Trophoblast cell (in vitro differentiated cells and primary cell): Measurements from ENCODE around the gene HMGB4.

Source experiments
- DNase-seq, 2 donors: peaks; one replicate each; pipeline ENCODE4 v3.0.0-alpha.2; 2016
- H2AFZ ChIP-seq: 2 replicates; pipeline ENCODE4 v1.6.1; 2013; ENCODE audit warnings: low read length, moderate library complexity, mild to moderate bottlenecking; ENCODE audit not compliant: insufficient read depth, poor library complexity
- H2AK5ac ChIP-seq: 2 replicates; pipeline ENCODE4 v1.6.1; 2013; ENCODE audit warnings: mild to moderate bottlenecking, low read length
- H2BK120ac ChIP-seq: 2 replicates; pipeline ENCODE4 v1.6.1; 2013; ENCODE audit warnings: low read length, mild to moderate bottlenecking, moderate library complexity; ENCODE audit not compliant: insufficient read depth, poor library complexity
- H2BK12ac ChIP-seq: 2 replicates; pipeline ENCODE4 v1.6.1; 2013; ENCODE audit warnings: mild to moderate bottlenecking, low read length, moderate library complexity
- H2BK5ac ChIP-seq: 2 replicates; pipeline ENCODE4 v1.6.1; 2013; ENCODE audit warnings: low read length, low read depth, moderate library complexity, mild to moderate bottlenecking; ENCODE audit not compliant: poor library complexity
- H3K14ac ChIP-seq: 2 replicates; pipeline ENCODE4 v1.6.1; 2013; ENCODE audit warnings: mild to moderate bottlenecking, low read length
- H3K18ac ChIP-seq: 2 replicates; pipeline ENCODE4 v1.6.1; 2013; ENCODE audit warnings: mild to moderate bottlenecking, low read length
- H3K23ac ChIP-seq: 2 replicates; pipeline ENCODE4 v1.6.1; 2013; ENCODE audit warnings: low read length
- H3K27ac ChIP-seq: 2 replicates; pipeline ENCODE4 v1.5.1; 2013; ENCODE audit warnings: low read depth, mild to moderate bottlenecking, inconsistent platforms, low read length, moderate library complexity
- H3K27me3 ChIP-seq: 2 replicates; pipeline ENCODE4 v1.6.1; 2013; ENCODE audit warnings: inconsistent platforms, mild to moderate bottlenecking, low read length, moderate library complexity; ENCODE audit not compliant: insufficient read depth
- H3K36me3 ChIP-seq, 2 experiments: 1 replicate in 1 of 2; 2 replicates in 1 of 2; pipeline ENCODE4 v1.6.1; 2013; ENCODE audit warnings: low read length in 2 of 2, mild to moderate bottlenecking in 2 of 2, moderate library complexity in 1 of 2; ENCODE audit not compliant: insufficient read depth in 2 of 2, control insufficient read depth in 1 of 2
- H3K4ac ChIP-seq: 2 replicates; pipeline ENCODE4 v1.6.1; 2013; ENCODE audit warnings: low read depth, mild to moderate bottlenecking, low read length, moderate library complexity
- H3K4me1 ChIP-seq, 2 experiments: 1 replicate in 1 of 2; 2 replicates in 1 of 2; pipeline ENCODE4 v1.6.1; 2013; ENCODE audit warnings: low read length in 2 of 2, mild to moderate bottlenecking in 2 of 2, moderate library complexity in 1 of 2; ENCODE audit not compliant: insufficient read depth in 2 of 2, control insufficient read depth in 1 of 2
- H3K4me2 ChIP-seq: 2 replicates; pipeline ENCODE4 v1.6.1; 2013; ENCODE audit warnings: inconsistent platforms, mild to moderate bottlenecking, low read length, moderate library complexity
- H3K4me3 ChIP-seq: 2 replicates; pipeline ENCODE4 v1.5.1; 2013; ENCODE audit warnings: mild to moderate bottlenecking, low read depth, low read length, inconsistent platforms
- H3K79me1 ChIP-seq: one replicate; pipeline ENCODE4 v1.6.1; 2013; ENCODE audit warnings: low read length
- H3K79me2 ChIP-seq: 2 replicates; pipeline ENCODE4 v1.6.1; 2013; ENCODE audit warnings: low read length, mild to moderate bottlenecking; ENCODE audit not compliant: control insufficient read depth, insufficient read depth, poor library complexity
- H3K9ac ChIP-seq: 2 replicates; pipeline ENCODE4 v1.6.1; 2013; ENCODE audit warnings: mild to moderate bottlenecking, low read length
- H3K9me3 ChIP-seq: 2 replicates; pipeline ENCODE4 v1.6.1; 2013; ENCODE audit warnings: low read depth, mild to moderate bottlenecking, control low read depth, inconsistent platforms, low read length; ENCODE audit not compliant: insufficient read depth
- H4K12ac ChIP-seq: 2 replicates; pipeline ENCODE4 v1.6.1; 2013; ENCODE audit warnings: low read depth, mild to moderate bottlenecking, low read length, moderate library complexity
- H4K8ac ChIP-seq: 2 replicates; pipeline ENCODE4 v1.6.1; 2013; ENCODE audit warnings: low read depth, mild to moderate bottlenecking, low read length, moderate library complexity
- H4K91ac ChIP-seq: one replicate; pipeline ENCODE4 v1.6.1; 2013; ENCODE audit warnings: low read depth, mild to moderate bottlenecking, low read length, moderate library complexity
- WGBS: extraction: QIAGEN DNeasy Blood & Tissue Kit; methylation state at CpG from one replicate; pipeline ENCODE4 v1.1.7; 2013; ENCODE audit warnings: missing lambda C conversion rate; ENCODE audit not compliant: insufficient read length, insufficient coverage; ENCODE audit errors: extremely low coverage; 5-methylcytosine and 5-hydroxymethylcytosine counted together

The HMGB4 gene

DNA sequence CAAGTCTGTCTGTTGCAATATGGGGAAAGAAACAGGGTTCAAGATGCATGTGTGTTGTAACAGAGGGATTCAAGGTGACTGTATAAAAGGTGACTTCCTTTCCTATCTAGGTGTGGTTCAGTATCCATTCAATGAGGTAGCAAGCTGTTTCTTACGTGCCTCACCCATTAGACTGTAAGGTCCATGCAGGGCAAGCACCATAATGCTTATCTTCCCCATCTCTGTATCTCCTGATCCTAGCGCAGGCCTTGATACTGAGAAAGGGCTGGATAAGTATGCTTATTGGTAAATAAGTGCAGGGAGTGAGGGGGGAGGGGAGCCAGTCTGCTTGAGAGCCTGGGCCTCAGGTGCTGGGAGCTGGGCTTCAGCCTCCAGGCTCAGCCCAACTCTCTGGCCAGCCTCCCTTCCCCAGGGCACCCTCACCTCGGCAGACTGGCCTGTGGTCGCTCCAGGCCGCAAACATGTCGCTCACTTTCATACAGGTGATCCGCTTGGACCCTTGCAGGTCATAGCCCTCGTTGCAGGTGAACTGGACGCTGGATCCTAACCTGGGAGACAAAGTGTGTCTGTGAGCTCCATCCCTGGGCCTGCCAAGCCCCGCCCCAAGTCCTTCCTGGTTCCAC lies 44.5 kb upstream of the HMGB4 start:
- no peak overlapping the region for H3K4me3 ChIP-seq
- no peaks in the 10 kb centered on the region for H3K9me3 ChIP-seq
- no peak overlapping the region for H3K9ac ChIP-seq
- DNase-seq, result no peak
- H4K12ac ChIP-seq, result no peak overlapping the region
- no peak overlapping the region for H3K23ac ChIP-seq
- no peak overlapping the region for H2BK12ac ChIP-seq
- H3K27me3 ChIP-seq, result no peaks in the 10 kb centered on the region
- H3K4ac ChIP-seq, result no peak overlapping the region
- H2BK120ac ChIP-seq, result no peak overlapping the region
- H3K79me2 ChIP-seq, result no peaks in the 10 kb centered on the region
- WGBS, result no CpG with 5 or more reads among the region's 10 CpGs
- no peak overlapping the region for H4K91ac ChIP-seq
- H3K4me2 ChIP-seq, result no peak overlapping the region
- no peaks in the 10 kb centered on the region for H3K79me1 ChIP-seq
- H2AK5ac ChIP-seq, result no peak overlapping the region
- H3K36me3 ChIP-seq, result no peaks in the 10 kb centered on the region
- H4K8ac ChIP-seq, result no peak overlapping the region
- no peak overlapping the region for H3K27ac ChIP-seq
- H3K14ac ChIP-seq, result no peak overlapping the region
- H2AFZ ChIP-seq, result no peak overlapping the region
- H3K18ac ChIP-seq, result no peak overlapping the region
- no peak overlapping the region for H2BK5ac ChIP-seq
- H3K4me1 ChIP-seq, result no peaks in the 10 kb centered on the region

DNA sequence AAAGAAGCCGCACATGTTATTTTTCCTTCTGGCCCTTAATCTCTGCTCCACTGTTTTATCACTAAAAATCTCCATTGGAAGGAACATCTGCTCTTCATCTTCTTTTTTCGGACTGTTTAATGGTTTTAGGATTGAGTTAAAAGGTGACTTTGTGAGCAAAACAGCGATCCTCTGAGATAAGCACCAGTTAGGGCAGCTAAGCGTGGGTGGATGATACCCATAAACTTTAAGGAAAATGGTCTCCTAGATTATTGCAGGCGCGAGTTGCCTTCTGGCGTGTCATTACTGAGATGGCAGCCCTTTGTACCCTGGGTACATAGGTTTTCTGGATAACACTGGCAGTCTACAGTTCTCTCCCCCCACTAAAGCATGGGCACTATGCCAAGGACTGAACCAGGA lies 44.0 kb upstream of the HMGB4 start:
- Histone ChIP-seq H3K9ac (no peak overlapping the region), H3K27me3 (no peaks in the 10 kb centered on the region), H3K4me2 (no peak overlapping the region), H3K4me3 (no peak overlapping the region), H2BK12ac (no peak overlapping the region), H2AFZ (no peak overlapping the region), H3K9me3 (no peaks in the 10 kb centered on the region), H2BK120ac (no peak overlapping the region), H3K79me1 (no peaks in the 10 kb centered on the region), H3K27ac (no peak overlapping the region), H3K23ac (no peak overlapping the region), H4K8ac (no peak overlapping the region), H3K18ac (no peak overlapping the region), H3K36me3 (no peaks in the 10 kb centered on the region), H4K91ac (no peak overlapping the region), H3K14ac (no peak overlapping the region), H4K12ac (no peak overlapping the region), H3K4me1 (no peaks in the 10 kb centered on the region), H2BK5ac (no peak overlapping the region), H2AK5ac (no peak overlapping the region), H3K4ac (no peak overlapping the region), H3K79me2 (no peaks in the 10 kb centered on the region)
- DNase-seq, result no peak
- WGBS, result no CpG with 5 or more reads among the region's 7 CpGs

- Histone ChIP-seq H3K4me3 (no peak overlapping the region), H3K79me1 (no peaks in the 10 kb centered on the region), H3K27me3 (no peaks in the 10 kb centered on the region), H3K36me3 (no peaks in the 10 kb centered on the region), H3K4me2 (no peak overlapping the region), H4K91ac (no peak overlapping the region), H2AK5ac (no peak overlapping the region), H4K12ac (no peak overlapping the region), H3K23ac (no peak overlapping the region), H3K4me1 (no peaks in the 10 kb centered on the region), H3K27ac (no peak overlapping the region), H3K9me3 (peaks cover 2% of the 10 kb centered on the region), H3K9ac (no peak overlapping the region), H4K8ac (no peak overlapping the region), H3K18ac (no peak overlapping the region), H2AFZ (no peak overlapping the region), H2BK5ac (no peak overlapping the region), H3K4ac (no peak overlapping the region), H3K14ac (no peak overlapping the region), H3K79me2 (no peaks in the 10 kb centered on the region), H2BK120ac (no peak overlapping the region), H2BK12ac (no peak overlapping the region)
- no CpG with 5 or more reads among the region's 5 CpGs for WGBS
- DNase-seq, result no peak
Observed at GRCh38 chr1:33820804-33821203, 43.1 kb upstream of the HMGB4 start.

DNA sequence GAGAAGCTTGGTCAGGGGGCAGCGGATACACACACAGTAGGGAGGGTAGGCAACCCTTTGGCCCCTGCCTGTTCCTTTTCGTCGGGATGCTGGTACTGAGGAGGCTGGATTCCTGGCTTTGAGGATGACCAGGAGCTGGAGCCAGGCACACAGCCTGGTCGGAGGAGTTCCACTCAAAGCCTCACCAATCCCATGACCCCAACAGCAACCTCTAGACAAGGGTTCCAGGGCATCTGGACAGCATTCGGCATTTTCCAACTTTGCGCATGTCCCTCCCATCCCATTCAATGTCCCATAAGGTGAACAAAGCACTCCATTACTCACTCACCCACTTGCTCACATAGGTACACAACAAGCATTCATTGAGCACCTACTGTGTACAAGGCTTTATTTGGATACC lies 42.6 kb upstream of the HMGB4 start:
- no peak overlapping the region for H2BK5ac ChIP-seq
- no peak overlapping the region for H4K91ac ChIP-seq
- H4K8ac ChIP-seq, result no peak overlapping the region
- H3K4me2 ChIP-seq, result no peak overlapping the region
- no peak overlapping the region for H2BK12ac ChIP-seq
- no peak overlapping the region for H3K18ac ChIP-seq
- H2AFZ ChIP-seq, result no peak overlapping the region
- H3K14ac ChIP-seq, result no peak overlapping the region
- H3K27ac ChIP-seq, result no peak overlapping the region
- H3K79me1 ChIP-seq, result no peaks in the 10 kb centered on the region
- H3K27me3 ChIP-seq, result no peaks in the 10 kb centered on the region
- WGBS, result no CpG with 5 or more reads among the region's 6 CpGs
- no peak overlapping the region for H3K23ac ChIP-seq
- no peak overlapping the region for H2BK120ac ChIP-seq
- H3K36me3 ChIP-seq, result no peaks in the 10 kb centered on the region
- no peak for DNase-seq
- no peak overlapping the region for H3K4me3 ChIP-seq
- H3K4ac ChIP-seq, result no peak overlapping the region
- H4K12ac ChIP-seq, result no peak overlapping the region
- H3K4me1 ChIP-seq, result no peaks in the 10 kb centered on the region
- H3K9me3 ChIP-seq, result peaks cover 2% of the 10 kb centered on the region
- no peak overlapping the region for H3K9ac ChIP-seq
- H3K79me2 ChIP-seq, result no peaks in the 10 kb centered on the region
- no peak overlapping the region for H2AK5ac ChIP-seq
